ENCODE results near the gene ZNF846. TPM values are rescaled to one million over a fixed set of nuclear protein-coding genes. Genes with fewer than 3 reads are reported as not detected.

Gene ZNF846
- total RNA-seq, 1 experiment from 2014 or later: 10.2 TPM

DNA sequence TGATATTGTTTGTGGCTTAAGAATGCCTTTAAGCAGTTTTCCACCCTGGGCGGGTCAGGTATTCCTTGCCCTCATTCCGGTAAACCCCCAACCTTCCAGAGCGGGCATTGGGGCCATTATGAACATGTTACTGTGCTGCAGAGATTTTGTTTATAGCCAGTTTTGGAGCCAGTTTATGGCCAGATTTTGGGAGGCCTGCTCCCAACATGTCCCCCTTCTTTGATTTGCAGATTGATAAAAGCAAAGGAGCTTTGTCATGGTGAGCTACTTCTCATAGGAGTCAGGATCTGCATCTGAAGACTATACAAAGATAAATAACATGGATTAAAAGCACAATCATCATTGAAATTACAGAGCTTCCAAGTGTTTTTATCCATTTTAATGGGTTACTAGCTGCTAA lies 56.7 kb downstream of the ZNF846 start:
- TF ChIP-seq, protein P1, sequence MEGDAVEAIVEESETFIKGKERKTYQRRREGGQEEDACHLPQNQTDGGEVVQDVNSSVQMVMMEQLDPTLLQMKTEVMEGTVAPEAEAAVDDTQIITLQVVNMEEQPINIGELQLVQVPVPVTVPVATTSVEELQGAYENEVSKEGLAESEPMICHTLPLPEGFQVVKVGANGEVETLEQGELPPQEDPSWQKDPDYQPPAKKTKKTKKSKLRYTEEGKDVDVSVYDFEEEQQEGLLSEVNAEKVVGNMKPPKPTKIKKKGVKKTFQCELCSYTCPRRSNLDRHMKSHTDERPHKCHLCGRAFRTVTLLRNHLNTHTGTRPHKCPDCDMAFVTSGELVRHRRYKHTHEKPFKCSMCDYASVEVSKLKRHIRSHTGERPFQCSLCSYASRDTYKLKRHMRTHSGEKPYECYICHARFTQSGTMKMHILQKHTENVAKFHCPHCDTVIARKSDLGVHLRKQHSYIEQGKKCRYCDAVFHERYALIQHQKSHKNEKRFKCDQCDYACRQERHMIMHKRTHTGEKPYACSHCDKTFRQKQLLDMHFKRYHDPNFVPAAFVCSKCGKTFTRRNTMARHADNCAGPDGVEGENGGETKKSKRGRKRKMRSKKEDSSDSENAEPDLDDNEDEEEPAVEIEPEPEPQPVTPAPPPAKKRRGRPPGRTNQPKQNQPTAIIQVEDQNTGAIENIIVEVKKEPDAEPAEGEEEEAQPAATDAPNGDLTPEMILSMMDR (IDR thresholded peaks at IDR 0.05): no peak
- TF ChIP-seq TCF7L2 (IDR thresholded peaks at IDR 0.05; ENCODE audit: low read depth, low read length) (no peak), SIN3A (IDR thresholded peaks at IDR 0.05; ENCODE audit: borderline replicate concordance, insufficient read depth, low read depth, low read length) (no peak), POLR2AphosphoS5 (IDR thresholded peaks at IDR 0.05; ENCODE audit: low read depth, low read length) (no peak)
- TF ChIP-seq, protein P2, sequence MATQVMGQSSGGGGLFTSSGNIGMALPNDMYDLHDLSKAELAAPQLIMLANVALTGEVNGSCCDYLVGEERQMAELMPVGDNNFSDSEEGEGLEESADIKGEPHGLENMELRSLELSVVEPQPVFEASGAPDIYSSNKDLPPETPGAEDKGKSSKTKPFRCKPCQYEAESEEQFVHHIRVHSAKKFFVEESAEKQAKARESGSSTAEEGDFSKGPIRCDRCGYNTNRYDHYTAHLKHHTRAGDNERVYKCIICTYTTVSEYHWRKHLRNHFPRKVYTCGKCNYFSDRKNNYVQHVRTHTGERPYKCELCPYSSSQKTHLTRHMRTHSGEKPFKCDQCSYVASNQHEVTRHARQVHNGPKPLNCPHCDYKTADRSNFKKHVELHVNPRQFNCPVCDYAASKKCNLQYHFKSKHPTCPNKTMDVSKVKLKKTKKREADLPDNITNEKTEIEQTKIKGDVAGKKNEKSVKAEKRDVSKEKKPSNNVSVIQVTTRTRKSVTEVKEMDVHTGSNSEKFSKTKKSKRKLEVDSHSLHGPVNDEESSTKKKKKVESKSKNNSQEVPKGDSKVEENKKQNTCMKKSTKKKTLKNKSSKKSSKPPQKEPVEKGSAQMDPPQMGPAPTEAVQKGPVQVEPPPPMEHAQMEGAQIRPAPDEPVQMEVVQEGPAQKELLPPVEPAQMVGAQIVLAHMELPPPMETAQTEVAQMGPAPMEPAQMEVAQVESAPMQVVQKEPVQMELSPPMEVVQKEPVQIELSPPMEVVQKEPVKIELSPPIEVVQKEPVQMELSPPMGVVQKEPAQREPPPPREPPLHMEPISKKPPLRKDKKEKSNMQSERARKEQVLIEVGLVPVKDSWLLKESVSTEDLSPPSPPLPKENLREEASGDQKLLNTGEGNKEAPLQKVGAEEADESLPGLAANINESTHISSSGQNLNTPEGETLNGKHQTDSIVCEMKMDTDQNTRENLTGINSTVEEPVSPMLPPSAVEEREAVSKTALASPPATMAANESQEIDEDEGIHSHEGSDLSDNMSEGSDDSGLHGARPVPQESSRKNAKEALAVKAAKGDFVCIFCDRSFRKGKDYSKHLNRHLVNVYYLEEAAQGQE (IDR thresholded peaks at IDR 0.05; ENCODE audit: insufficient read depth in 1 of 2, low read depth in 2 of 2, low read length in 1 of 2): no peak
- POLR2A ChIA-PET: no interaction called here
- intact Hi-C loops (cut with micrococcal nuclease; ENCODE audit: unreplicated experiment): no loop called here

DNA sequence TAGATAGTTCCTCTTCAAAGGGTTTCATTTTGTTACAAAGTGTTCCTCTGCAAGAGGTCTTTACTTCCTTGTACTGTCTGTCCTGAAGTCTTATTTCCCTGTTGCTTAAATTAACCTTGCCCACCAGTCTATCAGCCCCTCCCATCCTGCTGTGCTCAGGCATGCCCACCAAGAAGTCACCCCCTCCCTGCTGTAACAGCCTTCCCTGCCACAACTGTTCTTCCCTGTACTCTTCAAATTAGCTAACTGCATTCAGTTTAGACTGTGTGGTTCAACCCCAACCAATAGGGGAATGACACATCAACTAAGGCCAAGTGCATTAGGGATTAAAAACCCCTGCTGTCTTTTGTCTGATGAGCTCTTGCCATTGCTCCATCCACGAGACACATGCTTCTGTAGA lies 59.2 kb downstream of the ZNF846 start:
- in situ Hi-C loops (cut with HindIII; ENCODE audit: low pct_unique_long_range_greater_than_20kb, low sequenced_read_pairs): no loop called here
- intact Hi-C loops (cut with micrococcal nuclease; ENCODE audit: unreplicated experiment): no loop called here
- TF ChIP-seq, protein P2 (IDR thresholded peaks at IDR 0.05; ENCODE audit: insufficient read depth in 1 of 2, low read depth in 2 of 2, low read length in 1 of 2): no peak
- TF ChIP-seq SIN3A (IDR thresholded peaks at IDR 0.05; ENCODE audit: borderline replicate concordance, insufficient read depth, low read depth, low read length) (no peak), POLR2AphosphoS5 (IDR thresholded peaks at IDR 0.05; ENCODE audit: low read depth, low read length) (no peak), TCF7L2 (IDR thresholded peaks at IDR 0.05; ENCODE audit: low read depth, low read length) (no peak)
- TF ChIP-seq, protein P1 (IDR thresholded peaks at IDR 0.05): no peak
- POLR2A ChIA-PET: no interaction called here
- ATAC-seq: no peak
- Histone ChIP-seq H3K27ac (ENCODE audit: low read length) (no peak overlapping the region), H3K4me3 (ENCODE audit: low read depth in 2 of 2, low read length in 2 of 2) (no peak overlapping the region), H3K27me3 (ENCODE audit: control insufficient read depth, insufficient read depth, low read length) (no peaks in the 10 kb centered on the region), H3K9me3 (ENCODE audit: control insufficient read depth, insufficient read depth, low read depth, low read length) (no peaks in the 10 kb centered on the region; the same call in 1 of the 2 replicates), H3K4me1 (ENCODE audit: control insufficient read depth, insufficient read depth, low read length) (no peaks in the 10 kb centered on the region), H3K36me3 (ENCODE audit: control insufficient read depth, insufficient read depth, low read length) (no peaks in the 10 kb centered on the region)
- no TSS peak for BruUV-seq (replicated peaks)
- CTCF ChIA-PET: no interaction called here
- no peak for DNase-seq (ENCODE audit: low read depth, low spot score)

More for the DNA sequence above, 56.7 kb downstream of the ZNF846 start:
- no peaks in the 10 kb centered on the region for H3K36me3 ChIP-seq (ENCODE audit: control insufficient read depth, insufficient read depth, low read length)
- CTCF ChIA-PET: no interaction called here
- H3K4me1 ChIP-seq (ENCODE audit: control insufficient read depth, insufficient read depth, low read length): no peaks in the 10 kb centered on the region
- no peaks in the 10 kb centered on the region; the same call in 1 of the 2 replicates for H3K9me3 ChIP-seq (ENCODE audit: control insufficient read depth, insufficient read depth, low read depth, low read length)
- H3K27ac ChIP-seq (ENCODE audit: low read length): no peak overlapping the region
- in situ Hi-C loops (cut with HindIII; ENCODE audit: low pct_unique_long_range_greater_than_20kb, low sequenced_read_pairs): no loop called here
- BruUV-seq (replicated peaks): no TSS peak
- no peak overlapping the region for H3K4me3 ChIP-seq (ENCODE audit: low read depth in 2 of 2, low read length in 2 of 2)
- DNase-seq (ENCODE audit: low read depth, low spot score) (no peak), ATAC-seq (no peak)
- H3K27me3 ChIP-seq (ENCODE audit: control insufficient read depth, insufficient read depth, low read length): no peaks in the 10 kb centered on the region

Measured in Panc1 (cell line).